ENCODE data around the gene PRR18. TPM values are rescaled to one million over a fixed set of nuclear protein-coding genes. Genes with fewer than 3 reads are reported as not detected.

The PRR18 gene
- total and polyA plus RNA-seq, 9 of the 15 experiments (the other 6 are each of a cell fraction or from before 2014, with no cell fraction given), result not detected

- no peak for TF ChIP-seq NFRKB (IDR thresholded peaks at IDR 0.05; ENCODE audit: low read depth)
- no peak for TF ChIP-seq CTBP1 (IDR thresholded peaks at IDR 0.05; ENCODE audit: borderline replicate concordance)
- TF ChIP-seq HDAC2 (IDR thresholded peaks at IDR 0.05), result no peak
- no peak for TF ChIP-seq ZMIZ1 (IDR thresholded peaks at IDR 0.05; ENCODE audit: low read depth in 2 of 2, low read length in 2 of 2)
- TF ChIP-seq NFIX (CRISPR knock-in tag; IDR thresholded peaks at IDR 0.05; ENCODE audit: low read depth), result no peak
- no peaks in the 10 kb centered on the region for H3K9me3 ChIP-seq (replicated peaks; ENCODE audit: control insufficient read depth, insufficient read depth, low read depth, low read length)
- FAIRE-seq, result no peak
- no peaks in the 10 kb centered on the region for H3K79me2 ChIP-seq (ENCODE audit: control insufficient read depth, insufficient read depth, low read length)
- no peak overlapping the region for H3K4me2 ChIP-seq (ENCODE audit: insufficient read depth, low read length)
- 0% methylated on average over 10 of the region's 10 CpGs for WGBS (ENCODE audit: insufficient coverage, low coverage, missing lambda C conversion rate)
- no TSS peak for BruUV-seq (replicated peaks)
- H3K36me3 ChIP-seq (ENCODE audit: control insufficient read depth, insufficient read depth, low read length), result no peaks in the 10 kb centered on the region
- H3K27me3 ChIP-seq (ENCODE audit: control insufficient read depth in 2 of 2, insufficient read depth in 2 of 2, low read length in 2 of 2), result peaks cover 43 to 60% of the 10 kb centered on the region in 2 experiments
- POLR2A ChIA-PET, result interaction anchor here (1.2 kb wide), 1 partner anchor 22 kb away, joined by 3 read pairs; no protein-coding TSS in a partner anchor
- no peak overlapping the region for H2AFZ ChIP-seq (ENCODE audit: low read depth, low read length)
- ATAC-seq, result no peak
- intact Hi-C loops (cut with micrococcal nuclease), result no loop called here
- CTCF ChIA-PET (ENCODE audit: low intra/inter-chr PET ratio), result no interaction called here
- H3K4me1 ChIP-seq (replicated peaks in 1 of 2; ENCODE audit: control insufficient read depth in 2 of 2, insufficient read depth in 2 of 2, low read length in 2 of 2), result 0 out of 5 replicates have a peak, but pooled peaks cover 0 to 3% of the 10 kb centered on the region in 2 experiments
- H3K27ac ChIP-seq (ENCODE audit: extremely low read depth, low read depth, low read length), result no peak overlapping the region
- DNase-seq (ENCODE audit: extremely low read depth in 1 of 4, low spot score in 3 of 4), result no peak
- H4K20me1 ChIP-seq (replicated peaks; ENCODE audit: control insufficient read depth, insufficient read depth, low read length), result no peaks in the 10 kb centered on the region
- H3K9me1 ChIP-seq (ENCODE audit: control insufficient read depth, insufficient read depth, low read length), result no peaks in the 10 kb centered on the region
- in situ Hi-C loops (cut with MboI), result no loop called here
- H3K4me3 ChIP-seq, result no peak overlapping the region
- no peak overlapping the region for H3K9ac ChIP-seq (ENCODE audit: insufficient read depth in 1 of 2, low read depth in 2 of 2, low read length in 2 of 2)
Measured at GRCh38 chr6:166296035-166296883, 11.9 kb downstream of the PRR18 start.

Data from K562 (cell line).